Measurements from ENCODE around the gene HNRNPU. TPM values are rescaled to one million over a fixed set of nuclear protein-coding genes. Genes with fewer than 3 reads are reported as not detected.

Gene HNRNPU
- total RNA-seq, 1 donor from 2014 or later = 427 TPM

DNA sequence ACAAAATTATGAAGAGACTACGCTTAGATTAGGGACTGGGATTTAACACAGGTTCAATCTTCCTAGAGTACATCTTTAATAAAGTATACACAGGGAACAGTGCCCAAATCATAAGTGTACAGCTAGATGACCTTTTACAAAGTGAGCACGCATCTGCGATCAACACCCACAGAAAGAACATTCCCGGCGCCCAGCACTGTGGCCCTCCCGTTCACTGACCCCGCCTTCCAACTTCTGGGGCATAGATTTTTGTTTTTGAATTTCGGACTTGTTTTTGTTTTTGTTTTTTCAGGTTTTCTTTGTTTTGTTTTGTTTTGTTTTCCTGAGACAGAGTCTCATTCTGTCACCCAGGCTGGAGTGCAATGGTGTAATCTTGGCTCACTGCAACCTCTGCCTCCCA, 59.5 kb downstream of the HNRNPU start:
- TF ChIP-seq, protein P1, sequence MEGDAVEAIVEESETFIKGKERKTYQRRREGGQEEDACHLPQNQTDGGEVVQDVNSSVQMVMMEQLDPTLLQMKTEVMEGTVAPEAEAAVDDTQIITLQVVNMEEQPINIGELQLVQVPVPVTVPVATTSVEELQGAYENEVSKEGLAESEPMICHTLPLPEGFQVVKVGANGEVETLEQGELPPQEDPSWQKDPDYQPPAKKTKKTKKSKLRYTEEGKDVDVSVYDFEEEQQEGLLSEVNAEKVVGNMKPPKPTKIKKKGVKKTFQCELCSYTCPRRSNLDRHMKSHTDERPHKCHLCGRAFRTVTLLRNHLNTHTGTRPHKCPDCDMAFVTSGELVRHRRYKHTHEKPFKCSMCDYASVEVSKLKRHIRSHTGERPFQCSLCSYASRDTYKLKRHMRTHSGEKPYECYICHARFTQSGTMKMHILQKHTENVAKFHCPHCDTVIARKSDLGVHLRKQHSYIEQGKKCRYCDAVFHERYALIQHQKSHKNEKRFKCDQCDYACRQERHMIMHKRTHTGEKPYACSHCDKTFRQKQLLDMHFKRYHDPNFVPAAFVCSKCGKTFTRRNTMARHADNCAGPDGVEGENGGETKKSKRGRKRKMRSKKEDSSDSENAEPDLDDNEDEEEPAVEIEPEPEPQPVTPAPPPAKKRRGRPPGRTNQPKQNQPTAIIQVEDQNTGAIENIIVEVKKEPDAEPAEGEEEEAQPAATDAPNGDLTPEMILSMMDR (IDR thresholded peaks at IDR 0.05; ENCODE audit: partially characterized antibody, unreplicated experiment) = no peak
- Mint-ChIP-seq H3K27ac (ENCODE audit: unreplicated experiment) (no peak overlapping the region), H3K36me3 (ENCODE audit: unreplicated experiment) (no peaks in the 10 kb centered on the region), H3K4me1 (ENCODE audit: low read depth, unreplicated experiment) (no peaks in the 10 kb centered on the region), H3K9me3 (ENCODE audit: unreplicated experiment) (no peaks in the 10 kb centered on the region), H3K27me3 (ENCODE audit: unreplicated experiment) (no peaks in the 10 kb centered on the region), H3K4me3 (ENCODE audit: unreplicated experiment) (no peak overlapping the region)
- DNase-seq = no peak

DNA sequence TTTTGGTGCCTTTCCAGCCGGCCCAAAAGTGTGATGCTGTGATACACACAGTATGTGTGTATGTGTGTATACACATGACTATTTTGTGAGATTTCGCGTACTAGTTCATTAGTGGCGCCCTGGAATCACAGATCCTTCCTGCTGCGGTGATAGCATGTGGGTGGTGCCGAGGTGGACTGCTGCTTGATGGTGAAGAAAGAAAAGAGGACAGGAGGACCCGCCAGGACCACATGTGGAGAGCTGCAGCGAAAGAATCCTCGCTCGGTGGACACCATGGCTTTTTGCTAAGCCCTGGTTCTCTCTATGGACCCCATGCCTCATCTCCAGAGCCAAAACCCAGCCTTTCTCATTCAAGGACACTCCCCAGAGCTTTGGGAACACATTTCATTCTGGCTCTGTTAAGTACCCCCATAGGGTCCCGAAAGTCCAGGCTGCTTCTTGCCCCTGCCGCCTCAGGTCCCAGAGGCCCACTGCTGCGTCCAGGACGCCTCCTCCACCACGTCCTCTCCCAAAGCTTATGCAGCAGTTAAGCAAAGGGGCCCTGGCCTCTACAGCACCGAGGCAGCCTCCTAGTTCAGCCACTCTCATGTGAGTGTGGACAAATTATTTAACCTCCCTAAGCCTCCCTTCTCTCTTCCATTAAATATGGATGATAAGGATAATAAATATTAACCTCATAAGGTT, 61.6 kb downstream of the HNRNPU start:
- no peak overlapping the region for H3K27ac Mint-ChIP-seq (ENCODE audit: unreplicated experiment)

DNA sequence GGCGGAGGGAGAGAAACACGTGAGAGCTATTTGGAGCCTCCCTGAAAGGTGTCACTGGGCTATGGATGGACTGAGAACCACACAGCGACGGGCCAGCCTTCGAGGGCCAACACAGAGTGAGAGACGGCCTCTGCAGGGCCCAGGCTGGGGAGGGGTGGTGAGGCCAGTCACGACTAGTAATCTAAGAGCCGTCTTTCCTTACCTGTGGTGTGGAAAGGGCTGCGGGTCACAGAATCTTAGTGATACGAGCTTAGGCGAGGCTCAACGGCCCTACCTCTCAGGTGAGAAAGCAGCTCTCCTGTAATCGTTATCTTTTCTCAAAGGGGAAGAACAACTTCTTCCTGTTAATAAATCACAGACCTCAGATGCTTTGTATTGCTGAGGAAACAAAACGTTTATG, 62.3 kb downstream of the HNRNPU start:
- no peaks in the 10 kb centered on the region for H3K4me1 Mint-ChIP-seq (ENCODE audit: low read depth, unreplicated experiment)
- H3K27ac Mint-ChIP-seq (ENCODE audit: unreplicated experiment) = no peak overlapping the region
- H3K27me3 Mint-ChIP-seq (ENCODE audit: unreplicated experiment) = no peaks in the 10 kb centered on the region
- DNase-seq = no peak
- no peak overlapping the region for H3K4me3 Mint-ChIP-seq (ENCODE audit: unreplicated experiment)
- no peaks in the 10 kb centered on the region for H3K9me3 Mint-ChIP-seq (ENCODE audit: unreplicated experiment)
- no peaks in the 10 kb centered on the region for H3K36me3 Mint-ChIP-seq (ENCODE audit: unreplicated experiment)
- TF ChIP-seq, protein P1 (IDR thresholded peaks at IDR 0.05; ENCODE audit: partially characterized antibody, unreplicated experiment) = no peak

More for the DNA sequence above, 61.6 kb downstream of the HNRNPU start:
- Mint-ChIP-seq H3K4me3 (ENCODE audit: unreplicated experiment) (no peak overlapping the region), H3K9me3 (ENCODE audit: unreplicated experiment) (no peaks in the 10 kb centered on the region), H3K27me3 (ENCODE audit: unreplicated experiment) (no peaks in the 10 kb centered on the region), H3K4me1 (ENCODE audit: low read depth, unreplicated experiment) (no peaks in the 10 kb centered on the region), H3K36me3 (ENCODE audit: unreplicated experiment) (no peaks in the 10 kb centered on the region)
- no peak for DNase-seq
- TF ChIP-seq, protein P1 (IDR thresholded peaks at IDR 0.05; ENCODE audit: partially characterized antibody, unreplicated experiment) = no peak

DNA sequence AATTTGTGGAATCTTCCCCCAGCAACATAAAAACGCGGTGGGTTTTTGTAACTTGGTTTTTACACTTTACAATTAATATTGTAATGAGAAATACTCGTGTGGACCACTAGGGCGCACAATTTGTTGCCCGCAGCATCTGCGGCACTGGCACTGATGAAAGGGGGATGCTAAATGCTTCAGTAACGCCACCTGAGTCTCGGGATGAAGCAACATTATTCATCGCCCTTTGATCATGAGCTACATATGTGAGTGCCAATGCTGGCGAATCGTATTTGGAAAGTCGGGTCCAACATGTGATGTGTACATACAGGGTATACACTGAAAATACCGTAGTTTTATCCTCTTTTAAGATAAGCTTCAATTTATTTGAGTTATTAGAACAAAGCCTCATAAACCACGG, 63.1 kb downstream of the HNRNPU start:
- H3K27me3 Mint-ChIP-seq (ENCODE audit: unreplicated experiment) = no peaks in the 10 kb centered on the region
- H3K4me1 Mint-ChIP-seq (ENCODE audit: low read depth, unreplicated experiment) = no peaks in the 10 kb centered on the region
- no peak overlapping the region for H3K27ac Mint-ChIP-seq (ENCODE audit: unreplicated experiment)
- H3K9me3 Mint-ChIP-seq (ENCODE audit: unreplicated experiment) = no peaks in the 10 kb centered on the region
- TF ChIP-seq, protein P1 (IDR thresholded peaks at IDR 0.05; ENCODE audit: partially characterized antibody, unreplicated experiment) = peak; percentile 74
- no peaks in the 10 kb centered on the region for H3K36me3 Mint-ChIP-seq (ENCODE audit: unreplicated experiment)
- DNase-seq = peak; percentile 30
- no peak overlapping the region for H3K4me3 Mint-ChIP-seq (ENCODE audit: unreplicated experiment)

DNA sequence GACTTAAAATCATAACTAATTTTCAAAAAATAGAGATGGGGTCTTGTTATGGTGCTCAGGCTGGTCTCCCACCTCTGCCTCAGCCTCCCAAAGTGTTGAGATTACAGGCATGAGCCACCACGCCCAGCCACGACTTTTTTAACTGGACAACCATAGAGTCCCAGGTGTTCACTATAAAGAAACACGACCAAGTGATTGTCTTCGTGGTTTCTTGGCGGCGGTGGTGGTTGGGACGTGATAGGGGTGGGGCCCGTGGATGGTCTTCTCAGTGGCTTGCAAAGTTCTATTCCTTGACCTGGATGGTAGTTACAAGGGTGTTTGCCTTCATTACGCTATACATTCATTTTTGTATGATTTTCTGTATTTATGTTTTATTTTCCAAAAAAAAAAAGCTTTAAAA, 63.5 kb downstream of the HNRNPU start:
- Mint-ChIP-seq H3K9me3 (ENCODE audit: unreplicated experiment) (no peaks in the 10 kb centered on the region), H3K27ac (ENCODE audit: unreplicated experiment) (no peak overlapping the region), H3K4me1 (ENCODE audit: low read depth, unreplicated experiment) (no peaks in the 10 kb centered on the region), H3K4me3 (ENCODE audit: unreplicated experiment) (no peak overlapping the region), H3K27me3 (ENCODE audit: unreplicated experiment) (no peaks in the 10 kb centered on the region), H3K36me3 (ENCODE audit: unreplicated experiment) (no peaks in the 10 kb centered on the region)
- DNase-seq = no peak
- TF ChIP-seq, protein P1 (IDR thresholded peaks at IDR 0.05; ENCODE audit: partially characterized antibody, unreplicated experiment) = no peak
